ENCODE data around the gene FAM43B. TPM values are rescaled to one million over a fixed set of nuclear protein-coding genes. Genes with fewer than 3 reads are reported as not detected.
"Not testable (repeated sequence)": the region's sequence is repeated elsewhere in the genome, so short reads cannot be mapped to it uniquely, and the experiment has no call there.

Gene FAM43B
- total RNA-seq = 3.9 TPM
- long read RNA-seq, transcript FAM43B-201 (1 exons, 2,572 nt) = major isoform, 19 of 20 reads
- long read RNA-seq, partial matches to known transcripts = 0 of 20 reads
- long read RNA-seq, other reads (novel, unspliced or antisense) = 1 of 20 reads

- intact Hi-C loops (cut with DNase I) = no loop called here
- DNase-seq (ENCODE audit: low spot score) = peak; percentile 86
Observed at GRCh38 chr1:20551945-20552727, at the start of gene FAM43B. Gene FAM43B, plus strand, starts transcription at chr1:20552573. Its CDS starts 401 bp downstream, at chr1:20552974.

GRCh38 chr1:20505488-20505887, 46.9 kb upstream of the FAM43B start:
- DNase-seq (ENCODE audit: low spot score) = no peak
- intact Hi-C loops (cut with DNase I) = no loop called here

- intact Hi-C loops (cut with DNase I) = no loop called here
- no peak for DNase-seq (ENCODE audit: low spot score)
Observed at GRCh38 chr1:20507248-20507563, 45.2 kb upstream of the FAM43B start.

- intact Hi-C loops (cut with DNase I) = no loop called here
- DNase-seq (ENCODE audit: low spot score) = peak; percentile 98
Observed at GRCh38 chr1:20507564-20508410, 44.6 kb upstream of the FAM43B start, which contains the start of gene MUL1. Gene MUL1, minus strand, starts transcription at chr1:20508151. Its CDS starts 127 bp downstream, at chr1:20508024.

GRCh38 chr1:20508411-20508771, 44.0 kb upstream of the FAM43B start:
- DNase-seq (ENCODE audit: low spot score) = no peak
- intact Hi-C loops (cut with DNase I) = no loop called here

GRCh38 chr1:20511518-20512428, 40.6 kb upstream of the FAM43B start:
- intact Hi-C loops (cut with DNase I) = no loop called here
- DNase-seq (ENCODE audit: low spot score) = peak; percentile 33

- DNase-seq (ENCODE audit: low spot score) = peak; percentile 10
- intact Hi-C loops (cut with DNase I) = not testable (repeated sequence)
Observed at GRCh38 chr1:20519609-20520262, 32.6 kb upstream of the FAM43B start.

- intact Hi-C loops (cut with DNase I) = loop anchor here (2.0 kb wide), 2 partner anchors 53 to 111 kb away; partner anchors contain the start of gene PINK1
- DNase-seq (ENCODE audit: low spot score) = peak; percentile 83
Observed at GRCh38 chr1:20521960-20522861, 30.2 kb upstream of the FAM43B start.

- DNase-seq (ENCODE audit: low spot score) = no peak
- intact Hi-C loops (cut with DNase I) = no loop called here
Observed at GRCh38 chr1:20526267-20526666, 26.1 kb upstream of the FAM43B start.

GRCh38 chr1:20528221-20528620, 24.2 kb upstream of the FAM43B start:
- intact Hi-C loops (cut with DNase I) = no loop called here
- DNase-seq (ENCODE audit: low spot score) = peak; percentile 17

- intact Hi-C loops (cut with DNase I) = no loop called here
- peak; percentile 15 for DNase-seq (ENCODE audit: low spot score)
Observed at GRCh38 chr1:20530306-20530705, 22.1 kb upstream of the FAM43B start.

GRCh38 chr1:20530901-20531300, 21.5 kb upstream of the FAM43B start:
- DNase-seq (ENCODE audit: low spot score) = no peak
- intact Hi-C loops (cut with DNase I) = no loop called here

- intact Hi-C loops (cut with DNase I) = no loop called here
- no peak for DNase-seq (ENCODE audit: low spot score)
Observed at GRCh38 chr1:20533635-20534034, 18.7 kb upstream of the FAM43B start.

GRCh38 chr1:20534659-20535417, 17.5 kb upstream of the FAM43B start:
- no peak for DNase-seq (ENCODE audit: low spot score)
- intact Hi-C loops (cut with DNase I) = no loop called here

GRCh38 chr1:20538227-20538626, 14.1 kb upstream of the FAM43B start:
- no peak for DNase-seq (ENCODE audit: low spot score)
- intact Hi-C loops (cut with DNase I) = no loop called here

- intact Hi-C loops (cut with DNase I) = no loop called here
- no peak for DNase-seq (ENCODE audit: low spot score)
Observed at GRCh38 chr1:20538760-20539551, 13.4 kb upstream of the FAM43B start.

GRCh38 chr1:20540281-20540680, 12.1 kb upstream of the FAM43B start:
- no peak for DNase-seq (ENCODE audit: low spot score)
- intact Hi-C loops (cut with DNase I) = no loop called here
